Neural progenitor cell (in vitro differentiated cells): ENCODE data around the gene PTDSS2. TPM values are rescaled to one million over a fixed set of nuclear protein-coding genes. Genes with fewer than 3 reads are reported as not detected.
"Not testable (repeated sequence)": the region's sequence is repeated elsewhere in the genome, so short reads cannot be mapped to it uniquely, and the experiment has no call there.

ENCODE experiments used
- DNase-seq: peaks from one replicate; pipeline ENCODE4 v3.0.0-alpha.2; 2016; ENCODE audit warnings: low spot score
- H2AFZ ChIP-seq: fragments of 200-600 bp; sonication (generic); replicated peaks from 2 replicates; pipeline ENCODE4 v1.6.1; 2016; ENCODE audit warnings: antibody characterized with exemption
- H3F3A ChIP-seq: fragments of 200-600 bp; sonication (generic); 2 replicates; pipeline ENCODE4 v1.6.1; 2016; ENCODE audit warnings: antibody characterized with exemption, low read depth
- H3K27ac ChIP-seq: fragments of 200-600 bp; sonication (generic); 2 replicates; pipeline ENCODE4 v1.5.1; 2016; ENCODE audit warnings: mild to moderate bottlenecking
- H3K27me3 ChIP-seq: fragments of 200-600 bp; sonication (generic); 2 replicates; pipeline ENCODE4 v1.6.1; 2016; ENCODE audit warnings: mild to moderate bottlenecking, moderate library complexity
- H3K36me3 ChIP-seq: fragments of 200-600 bp; sonication (generic); 2 replicates; pipeline ENCODE4 v1.5.1; 2016
- H3K4me1 ChIP-seq: fragments of 200-600 bp; sonication (generic); 2 replicates; pipeline ENCODE4 v1.6.1; 2016; ENCODE audit warnings: mixed run types
- H3K4me2 ChIP-seq: fragments of 200-600 bp; sonication (generic); 2 replicates; pipeline ENCODE4 v1.6.1; 2016
- H3K4me3 ChIP-seq: fragments of 200-600 bp; sonication (generic); 2 replicates; pipeline ENCODE4 v1.5.1; 2016
- H3K79me2 ChIP-seq: fragments of 200-600 bp; sonication (generic); 2 replicates; pipeline ENCODE4 v1.6.1; 2016; ENCODE audit warnings: low read depth
- H3K9ac ChIP-seq: fragments of 200-600 bp; sonication (generic); 2 replicates; pipeline ENCODE4 v1.6.1; 2016
- H3K9me3 ChIP-seq: fragments of 200-600 bp; sonication (generic); 2 replicates; pipeline ENCODE4 v1.5.1; 2016; ENCODE audit warnings: low read depth
- H4K20me1 ChIP-seq: fragments of 200-600 bp; sonication (generic); 2 replicates; pipeline ENCODE4 v1.6.1; 2016; ENCODE audit warnings: low read depth
- H3K27ac Mint-ChIP-seq: 3 replicates; pipeline ENCODE4 v1.8.0; 2021; ENCODE audit warnings: mixed read lengths
- H3K27me3 Mint-ChIP-seq: 2 replicates; pipeline ENCODE4 v1.8.0; 2022; ENCODE audit warnings: low read depth, mild to moderate bottlenecking, inconsistent platforms, moderate library complexity, mixed read lengths; ENCODE audit not compliant: insufficient read depth
- H3K36me3 Mint-ChIP-seq: 3 replicates; pipeline ENCODE4 v1.8.0; 2021; ENCODE audit warnings: mixed read lengths
- H3K4me1 Mint-ChIP-seq: 3 replicates; pipeline ENCODE4 v1.8.0; 2021; ENCODE audit warnings: mixed read lengths
- H3K4me3 Mint-ChIP-seq: 3 replicates; pipeline ENCODE4 v1.8.0; 2021; ENCODE audit warnings: mild to moderate bottlenecking, moderate library complexity, mixed read lengths
- H3K9me3 Mint-ChIP-seq: 3 replicates; pipeline ENCODE4 v1.8.0; 2020; ENCODE audit warnings: mixed read lengths
- CTCF ChIP-seq: fragments of 200-600 bp; sonication (generic); IDR thresholded peaks from 2 replicates; pipeline ENCODE4 v1.5.1; 2017; ENCODE audit warnings: antibody characterized with exemption, mild to moderate bottlenecking
- EZH2 ChIP-seq: fragments of 200-600 bp; sonication (generic); IDR thresholded peaks from 2 replicates; pipeline ENCODE4 v1.6.1; 2017; ENCODE audit warnings: antibody characterized with exemption, mild to moderate bottlenecking, moderate library complexity
- EZH2phosphoT487 ChIP-seq: fragments of 200-600 bp; sonication (generic); IDR thresholded peaks from 2 replicates; pipeline ENCODE4 v1.6.1; 2017; ENCODE audit warnings: antibody characterized with exemption
- total RNA-seq: library from RNA; depleted of rRNA; stranded (reverse); fragments of >200 nt; gene quantifications from 2 replicates; pipeline ENCODE4 v1.2.3, GENCODE V29; 2015; ENCODE audit warnings: low replicate concordance

Gene PTDSS2
- total RNA-seq, 1 donor from 2014 or later: 24.7 TPM

- TF ChIP-seq EZH2: no peak
- no peak for TF ChIP-seq CTCF
- no peak for TF ChIP-seq EZH2phosphoT487
- Histone ChIP-seq H2AFZ (no peak overlapping the region), H3K4me1 (no peaks in the 10 kb centered on the region), H3K4me3 (no peak overlapping the region), H4K20me1 (no peaks in the 10 kb centered on the region), H3K27me3 (no peaks in the 10 kb centered on the region), H3K27ac (no peak overlapping the region), H3K79me2 (no peaks in the 10 kb centered on the region), H3F3A (peaks cover 7% of the 10 kb centered on the region), H3K4me2 (no peak overlapping the region), H3K9ac (no peak overlapping the region), H3K36me3 (no peaks in the 10 kb centered on the region), H3K9me3 (no peaks in the 10 kb centered on the region)
- Mint-ChIP-seq H3K9me3 (peaks cover 23% of the 10 kb centered on the region), H3K4me1 (no peaks in the 10 kb centered on the region), H3K27ac (no peak overlapping the region), H3K36me3 (peaks cover 30% of the 10 kb centered on the region), H3K27me3 (peaks cover 2% of the 10 kb centered on the region), H3K4me3 (no peak overlapping the region)
- no peak for DNase-seq
Measured at GRCh38 chr11:515131-515530, 65.1 kb downstream of the PTDSS2 start.

- Mint-ChIP-seq H3K9me3 (peaks cover 29% of the 10 kb centered on the region), H3K4me3 (no peak overlapping the region), H3K4me1 (no peaks in the 10 kb centered on the region), H3K27me3 (peaks cover 2% of the 10 kb centered on the region), H3K27ac (no peak overlapping the region), H3K36me3 (peaks cover 30% of the 10 kb centered on the region)
- no peak overlapping the region for H3K4me3 ChIP-seq
- H3K4me2 ChIP-seq: no peak overlapping the region
- no peaks in the 10 kb centered on the region for H3K36me3 ChIP-seq
- H3K27me3 ChIP-seq: no peaks in the 10 kb centered on the region
- no peak overlapping the region for H3K27ac ChIP-seq
- H3K9me3 ChIP-seq: no peaks in the 10 kb centered on the region
- TF ChIP-seq EZH2 (no peak), EZH2phosphoT487 (no peak), CTCF (no peak)
- H3K9ac ChIP-seq: no peak overlapping the region
- H3K4me1 ChIP-seq: no peaks in the 10 kb centered on the region
- H3F3A ChIP-seq: peaks cover 7% of the 10 kb centered on the region
- no peaks in the 10 kb centered on the region for H4K20me1 ChIP-seq
- DNase-seq: no peak
- H3K79me2 ChIP-seq: no peaks in the 10 kb centered on the region
- H2AFZ ChIP-seq: no peak overlapping the region
Measured at GRCh38 chr11:516400-516799, 66.3 kb downstream of the PTDSS2 start.

GRCh38 chr11:516918-517685, 67.0 kb downstream of the PTDSS2 start:
- Mint-ChIP-seq H3K9me3 (peaks cover 29% of the 10 kb centered on the region), H3K36me3 (peaks cover 27% of the 10 kb centered on the region)
- H3K36me3 ChIP-seq, H2AFZ ChIP-seq, H3K27ac Mint-ChIP-seq, H3K4me1 Mint-ChIP-seq, H3K79me2 ChIP-seq, H3K9me3 ChIP-seq, H3K4me3 ChIP-seq, H3K9ac ChIP-seq, H3K4me3 Mint-ChIP-seq, H3K4me2 ChIP-seq, H3K27ac ChIP-seq, H3K27me3 Mint-ChIP-seq, H3K4me1 ChIP-seq, DNase-seq, H3F3A ChIP-seq, H4K20me1 ChIP-seq, H3K27me3 ChIP-seq: not testable (repeated sequence)

GRCh38 chr11:518463-519202, 68.6 kb downstream of the PTDSS2 start:
- Histone ChIP-seq H2AFZ (no peak overlapping the region), H4K20me1 (no peaks in the 10 kb centered on the region), H3K4me3 (no peak overlapping the region), H3K9ac (no peak overlapping the region), H3K4me2 (no peak overlapping the region), H3K4me1 (no peaks in the 10 kb centered on the region), H3K36me3 (no peaks in the 10 kb centered on the region), H3K27me3 (no peaks in the 10 kb centered on the region), H3K79me2 (no peaks in the 10 kb centered on the region), H3K27ac (no peak overlapping the region), H3K9me3 (no peaks in the 10 kb centered on the region), H3F3A (peaks cover 7% of the 10 kb centered on the region)
- peak; percentile 86 for DNase-seq
- Mint-ChIP-seq H3K27ac (no peak overlapping the region), H3K4me3 (no peak overlapping the region), H3K9me3 (peaks cover 29% of the 10 kb centered on the region), H3K4me1 (no peaks in the 10 kb centered on the region), H3K27me3 (peaks cover 2% of the 10 kb centered on the region), H3K36me3 (peaks cover 21% of the 10 kb centered on the region)
- TF ChIP-seq CTCF (peak; percentile 91), EZH2phosphoT487 (no peak), EZH2 (no peak)
